Stimulated activated naive CD4-positive, alpha-beta T cell (primary cell): Measurements from ENCODE around the gene CGRRF1.

ENCODE experiments used
- DNase-seq, 6 experiments: peaks; one replicate each; lab custom pipeline; 2025; lab: John Stamatoyannopoulos, UW

CGRRF1 gene

DNA sequence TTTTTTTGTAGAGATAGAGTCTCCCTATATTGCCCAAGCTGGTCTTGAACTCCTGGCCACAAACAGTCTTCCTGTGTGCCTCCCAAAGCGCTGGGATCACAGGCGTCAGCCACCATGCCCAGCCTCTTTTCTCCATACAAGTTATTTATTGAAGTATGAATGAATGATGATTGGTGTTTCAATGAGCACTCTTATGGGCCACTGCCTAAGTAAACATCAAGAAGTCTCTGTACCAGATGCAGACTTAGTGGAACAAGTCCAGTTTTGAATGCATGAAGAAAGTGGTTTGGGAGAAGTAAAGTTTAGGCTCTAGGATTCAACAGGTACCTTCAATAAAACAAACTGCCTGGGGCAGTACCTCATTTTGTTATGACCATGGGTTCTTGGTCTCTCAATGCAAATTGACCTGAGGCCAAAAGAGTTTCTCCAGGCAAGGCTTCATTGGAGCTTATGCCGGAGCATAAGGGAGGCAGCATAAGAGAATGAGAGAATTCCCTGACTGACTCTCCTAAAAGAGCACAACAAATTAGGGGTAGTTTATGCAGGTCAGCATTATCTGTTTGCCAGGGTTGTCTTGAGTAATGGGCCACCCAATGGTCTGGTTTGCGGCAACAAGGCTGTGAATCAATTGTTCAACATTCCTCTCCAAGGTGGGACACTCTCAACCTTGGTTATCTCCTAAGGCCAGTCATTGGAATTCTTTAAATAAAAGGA lies 19.8 kb upstream of the CGRRF1 start:
- peak in 1 of 6 experiments; percentile 9 for DNase-seq

DNA sequence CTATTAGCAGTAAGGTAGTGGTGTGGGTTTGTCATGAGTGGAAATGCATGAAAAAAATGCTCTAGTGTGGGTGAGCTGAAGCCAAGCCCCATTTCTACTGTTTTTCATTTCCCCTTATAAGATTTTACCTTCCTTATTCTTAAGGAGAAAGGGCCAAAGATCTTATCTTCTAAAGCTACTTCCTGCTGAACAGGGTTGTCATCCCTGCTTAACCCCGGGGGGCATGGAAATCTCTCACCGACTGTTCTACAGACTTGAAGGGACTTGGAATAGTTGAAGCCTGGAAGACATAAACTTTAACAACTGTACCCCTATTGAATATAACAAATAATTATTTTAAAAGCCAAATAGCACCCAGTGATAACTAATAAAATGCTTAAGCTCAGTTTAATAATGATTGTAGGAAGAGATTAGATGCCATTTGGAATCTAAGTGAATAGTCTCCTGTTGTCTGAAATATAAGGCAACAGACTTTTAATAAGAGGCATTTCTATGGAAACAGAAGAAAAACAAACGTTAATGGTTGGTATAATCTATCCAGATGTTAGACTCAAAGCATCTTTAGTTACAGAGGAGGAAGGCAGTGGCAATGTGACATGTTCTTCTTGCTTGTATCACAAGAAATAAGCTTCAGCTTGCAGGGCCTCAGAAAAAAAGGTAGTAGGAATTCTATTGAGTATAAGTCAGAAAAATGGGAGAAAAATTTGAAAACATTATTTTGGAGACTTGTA lies 19.1 kb upstream of the CGRRF1 start:
- DNase-seq = no peak

- DNase-seq = no peak
Observed at GRCh38 chr14:54493293-54493692, 16.4 kb upstream of the CGRRF1 start.

DNA sequence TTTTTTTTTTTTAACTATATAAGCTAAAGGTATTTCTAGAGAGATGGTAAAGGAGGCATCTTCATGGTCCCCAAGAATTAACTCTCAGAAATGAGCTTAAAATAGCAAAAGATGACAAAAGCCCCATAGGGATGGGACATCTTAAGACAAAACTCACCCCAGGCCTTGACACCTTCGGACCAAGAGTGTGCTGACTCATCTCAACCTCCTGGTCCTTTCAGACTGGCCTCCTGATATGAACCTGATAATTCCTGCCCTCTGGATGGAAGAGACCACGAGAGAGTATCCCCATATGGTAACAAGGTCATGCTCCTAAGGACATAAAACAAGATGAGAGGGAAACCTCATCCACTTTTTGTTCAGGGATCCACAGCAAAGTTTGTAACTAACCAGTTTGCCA lies 12.5 kb upstream of the CGRRF1 start:
- no peak for DNase-seq

GRCh38 chr14:54498095-54498531 lies 11.6 kb upstream of the CGRRF1 start:
- no peak for DNase-seq

- DNase-seq = no peak
Observed at GRCh38 chr14:54498579-54498978, 11.1 kb upstream of the CGRRF1 start.

GRCh38 chr14:54500744-54501143 lies 9.0 kb upstream of the CGRRF1 start:
- no peak for DNase-seq

- no peak for DNase-seq
Observed at GRCh38 chr14:54501480-54501879, 8.2 kb upstream of the CGRRF1 start.

DNA sequence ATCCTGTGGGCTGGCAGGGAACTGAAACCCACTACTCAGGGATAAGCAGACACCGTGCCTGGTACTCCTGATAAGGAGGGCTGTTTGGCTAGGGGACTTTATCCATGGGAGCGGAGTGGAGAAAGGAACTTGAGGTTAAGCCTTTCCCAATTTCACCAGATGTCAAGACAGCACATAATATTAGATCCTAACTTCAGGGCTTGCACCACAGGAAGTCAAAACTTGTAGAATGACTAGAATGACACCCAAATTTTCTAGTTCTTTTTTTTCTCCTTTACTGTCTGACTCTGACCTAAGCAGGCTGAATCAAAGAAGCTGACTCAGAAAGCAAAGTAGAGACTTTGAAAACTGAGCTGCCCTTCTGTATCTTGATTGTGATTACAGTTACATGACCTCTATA lies 7.1 kb upstream of the CGRRF1 start:
- DNase-seq = no peak

- no peak for DNase-seq
Observed at GRCh38 chr14:54503486-54503885, 6.2 kb upstream of the CGRRF1 start.

DNA sequence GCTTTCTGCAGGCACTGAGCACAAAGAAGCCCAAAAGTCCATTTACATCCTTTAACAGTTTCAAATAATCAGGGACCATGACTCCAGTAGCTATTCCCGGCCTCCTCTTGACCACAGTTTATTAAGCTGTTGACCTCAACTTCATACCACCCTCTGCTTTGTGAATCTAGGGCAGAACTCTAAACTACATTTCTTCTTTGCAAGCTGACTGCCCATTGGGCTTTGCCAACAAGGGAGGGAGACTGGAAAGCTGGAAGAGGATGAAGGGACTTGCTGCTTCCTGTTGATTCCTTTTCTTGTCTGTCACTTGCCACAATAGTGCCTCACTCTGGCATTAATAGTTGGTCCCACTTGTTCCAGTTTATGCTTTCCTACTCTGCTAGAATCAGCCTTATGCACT lies 2.7 kb downstream of the CGRRF1 start:
- DNase-seq = no peak

- DNase-seq = no peak
Observed at GRCh38 chr14:54515670-54516069, 6.0 kb downstream of the CGRRF1 start.

- DNase-seq = no peak
Observed at GRCh38 chr14:54516709-54517108, 7.0 kb downstream of the CGRRF1 start.

DNA sequence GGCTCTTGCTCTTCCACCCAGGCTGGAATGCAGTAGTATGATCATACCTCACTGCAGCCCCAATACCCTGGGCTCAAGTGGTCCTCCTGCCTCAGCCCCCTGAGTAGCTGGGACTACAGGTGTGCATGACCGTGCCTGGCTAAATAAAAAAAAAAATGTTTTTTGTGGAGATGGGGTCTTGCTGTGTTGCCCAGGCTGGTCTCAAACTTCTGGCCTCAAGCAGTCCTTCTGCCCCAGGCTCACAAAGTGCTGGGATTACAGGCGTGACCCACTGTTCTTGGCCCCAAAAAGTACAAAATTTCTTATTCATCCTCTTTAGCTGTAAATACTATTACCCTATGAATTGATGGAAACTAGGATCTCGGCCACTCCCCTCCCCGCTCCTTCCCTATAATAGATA lies 14.7 kb downstream of the CGRRF1 start:
- no peak for DNase-seq

GRCh38 chr14:54528973-54529372 lies 19.3 kb downstream of the CGRRF1 start:
- DNase-seq = no peak

DNA sequence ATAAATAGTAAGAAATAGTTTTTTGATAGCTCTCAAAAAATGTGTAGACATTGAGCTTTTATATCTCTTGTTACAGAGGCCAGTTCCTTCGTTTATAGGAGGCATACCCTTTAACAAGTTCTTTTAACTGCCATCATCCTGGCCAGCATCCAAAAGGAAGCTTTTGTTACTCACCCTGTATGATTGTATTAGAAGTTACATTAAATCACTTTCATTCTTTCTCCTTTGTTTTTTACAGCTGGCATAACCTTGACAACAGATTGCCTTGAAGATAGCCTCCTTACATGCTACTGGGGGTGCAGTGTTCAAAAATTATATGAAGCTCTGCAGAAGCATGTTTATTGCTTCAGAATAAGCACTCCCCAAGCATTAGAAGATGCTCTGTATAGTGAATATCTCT lies 20.1 kb downstream of the CGRRF1 start:
- DNase-seq = no peak

DNA sequence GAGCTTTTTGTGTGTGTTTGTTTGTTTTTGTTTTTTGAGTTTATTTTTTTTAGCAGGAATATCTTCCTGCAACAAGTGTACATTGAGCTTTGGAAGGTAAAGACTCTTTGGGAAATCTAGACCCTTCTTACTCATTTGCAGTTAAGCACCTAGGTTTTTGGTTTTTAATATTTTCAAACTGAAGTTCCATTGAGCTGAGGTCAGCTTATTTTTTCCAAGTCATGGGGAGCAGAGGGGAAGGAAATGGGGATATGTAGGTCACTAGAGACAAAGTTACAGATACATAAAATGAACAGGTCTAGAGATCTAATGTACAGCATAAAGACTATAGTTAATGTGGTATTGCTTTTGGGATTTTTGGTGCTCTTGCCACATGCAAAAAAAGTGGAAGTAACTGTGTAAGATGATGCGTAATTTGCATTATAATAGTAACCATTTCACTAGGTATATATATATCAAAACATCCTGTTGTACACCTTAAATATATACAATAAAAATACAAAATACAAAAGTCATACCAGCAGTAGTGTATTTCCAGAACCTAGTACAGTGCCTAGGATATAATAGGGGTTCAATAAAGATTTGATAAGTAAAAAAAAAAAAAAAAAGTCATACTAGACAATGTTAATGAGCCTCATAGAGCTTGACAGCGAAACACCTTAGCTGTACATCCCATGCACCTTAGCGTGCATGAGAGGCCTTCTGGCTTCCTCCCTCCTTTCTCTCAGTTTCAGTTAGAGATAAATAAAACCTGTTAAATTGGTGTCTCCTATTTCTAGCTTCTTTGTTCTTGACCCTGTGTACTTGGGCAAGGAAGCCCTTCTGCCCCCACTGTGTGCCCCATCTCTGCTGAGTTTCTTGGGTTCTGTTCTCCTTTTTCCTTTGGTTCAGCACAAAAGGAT lies 22.7 kb downstream of the CGRRF1 start:
- no peak for DNase-seq

DNA sequence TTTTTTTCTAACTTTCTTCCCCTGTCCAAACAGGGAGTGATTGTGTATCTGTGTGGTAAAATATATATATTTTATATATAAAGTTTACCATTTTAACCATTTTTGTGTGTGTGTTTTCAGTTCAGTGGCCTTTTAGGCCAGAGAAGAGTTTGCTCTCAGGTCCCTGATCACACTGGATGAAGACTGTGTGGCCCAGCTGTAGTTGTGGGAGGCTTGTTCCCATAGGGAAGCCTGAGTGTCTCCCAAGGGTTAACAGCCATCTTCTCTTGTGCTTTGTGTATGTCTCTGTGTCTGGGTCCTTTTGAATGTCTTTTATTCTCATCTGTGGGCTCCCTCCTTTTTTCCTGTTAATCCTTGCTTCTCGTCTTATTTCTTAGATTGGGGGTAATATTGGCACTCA lies 23.4 kb downstream of the CGRRF1 start:
- no peak for DNase-seq

DNA sequence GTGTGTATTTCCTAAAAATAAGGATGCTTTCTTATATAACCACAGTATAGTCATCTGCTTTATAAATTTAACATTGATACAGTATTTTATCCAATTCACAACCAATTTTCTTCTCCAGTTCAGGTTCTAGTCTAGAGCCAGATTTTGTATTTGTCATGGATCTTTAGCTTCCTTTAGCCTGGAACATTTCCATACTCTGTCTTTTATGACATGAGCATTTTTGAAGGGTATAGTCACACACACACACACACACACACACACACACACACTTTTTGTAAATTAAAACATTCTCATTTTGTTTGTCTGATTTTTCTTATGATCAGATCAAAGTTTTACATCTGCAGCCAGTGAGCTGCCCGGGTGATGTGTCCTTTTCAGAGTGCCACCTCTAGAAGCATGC lies 25.4 kb downstream of the CGRRF1 start:
- no peak for DNase-seq

DNA sequence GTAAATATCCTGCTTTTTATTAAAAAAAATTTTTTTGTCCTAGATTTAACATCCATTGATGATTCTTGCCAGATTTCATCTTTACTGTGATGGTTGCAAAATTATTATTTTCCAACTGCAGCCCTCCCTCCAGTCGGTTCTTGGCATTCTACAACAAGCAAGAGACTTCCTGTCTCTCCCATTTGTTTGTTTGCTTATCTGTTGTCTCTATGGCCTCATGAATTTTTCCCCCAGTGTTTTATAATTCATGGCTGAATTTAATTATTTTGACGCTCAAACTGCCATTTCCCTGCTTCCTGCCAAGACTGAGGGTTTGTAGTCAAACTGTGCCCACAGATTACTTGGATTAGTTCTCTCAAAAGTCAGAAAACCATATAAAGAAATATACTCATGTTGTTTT lies 25.9 kb downstream of the CGRRF1 start:
- no peak for DNase-seq

- no peak for DNase-seq
Observed at GRCh38 chr14:54537651-54538050, 27.9 kb downstream of the CGRRF1 start.

DNA sequence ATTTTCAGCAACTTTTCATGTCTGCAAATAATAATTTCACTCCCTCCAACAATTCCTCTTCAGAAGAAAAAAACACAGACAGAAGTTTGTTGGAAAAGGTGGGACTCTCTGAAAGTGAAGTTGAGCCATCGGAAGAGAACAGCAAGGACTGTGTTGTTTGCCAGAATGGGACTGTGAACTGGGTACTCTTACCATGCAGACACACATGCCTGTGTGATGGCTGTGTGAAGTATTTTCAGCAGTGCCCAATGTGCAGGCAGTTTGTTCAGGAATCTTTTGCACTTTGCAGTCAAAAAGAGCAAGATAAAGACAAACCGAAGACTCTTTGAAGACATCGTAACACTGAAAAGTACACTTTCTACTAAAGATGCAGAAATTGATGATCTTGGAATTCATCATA lies 28.3 kb downstream of the CGRRF1 start:
- no peak for DNase-seq

DNA sequence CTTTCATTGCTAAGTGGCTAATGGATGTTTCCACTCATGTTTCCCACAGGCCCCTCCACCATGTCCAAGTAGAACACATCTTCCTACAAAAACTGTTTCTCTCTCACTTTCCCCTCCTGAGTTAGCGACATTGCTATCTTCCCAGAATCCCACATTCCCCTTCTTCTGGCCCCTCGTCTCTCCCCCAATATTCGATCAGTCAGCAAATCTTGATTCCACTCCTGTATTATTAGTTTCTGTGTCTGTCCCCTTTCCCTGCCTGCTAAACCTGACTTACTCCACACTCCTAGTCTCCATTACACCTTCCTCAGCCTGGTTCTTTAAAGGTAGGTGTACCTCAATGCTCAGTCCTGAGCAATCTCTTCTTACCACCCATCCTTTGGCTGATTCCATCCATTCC lies 37.9 kb downstream of the CGRRF1 start:
- no peak for DNase-seq
